ENCODE results near the gene CLPTM1. TPM values are rescaled to one million over a fixed set of nuclear protein-coding genes. Genes with fewer than 3 reads are reported as not detected.

The CLPTM1 gene
- total and polyA plus RNA-seq, 2 donors (not counting 3 experiments of a cell fraction or from before 2014, with no cell fraction given) = 108 to 176 TPM

DNA sequence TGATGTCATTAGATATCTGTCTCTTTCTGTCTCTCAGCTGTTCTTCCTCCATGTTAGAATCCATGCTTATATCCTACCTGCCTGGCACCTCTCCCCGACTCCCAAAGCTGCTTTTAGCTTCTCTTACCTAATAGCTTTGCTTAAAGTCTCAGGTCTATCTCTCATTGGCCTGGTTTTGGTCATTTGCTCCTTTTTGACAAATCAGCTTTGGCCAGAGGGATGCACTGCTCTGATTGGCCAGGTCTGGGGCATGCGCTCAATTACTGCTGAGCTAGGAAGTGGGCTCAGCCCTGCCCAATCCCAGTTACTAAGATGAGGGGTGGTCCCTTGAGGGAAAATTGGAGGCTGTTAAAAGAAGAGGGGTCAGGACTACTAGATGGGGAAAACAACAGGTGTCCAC, 72.2 kb downstream of the CLPTM1 start:
- H3K4me2 ChIP-seq (ENCODE audit: insufficient read depth, low read length) = no peak overlapping the region
- POLR2A ChIA-PET = interaction anchor here (0.5 kb wide), 1 partner anchor 12 kb away, joined by 3 read pairs; no protein-coding TSS in a partner anchor

More for the DNA sequence above, 72.2 kb downstream of the CLPTM1 start:
- H3K27me3 ChIP-seq (ENCODE audit: control insufficient read depth in 2 of 2, insufficient read depth in 2 of 2, low read length in 2 of 2) = no peaks in the 10 kb centered on the region
- peaks cover 0 to 6% of the 10 kb centered on the region in 2 experiments for H3K36me3 ChIP-seq (ENCODE audit: control insufficient read depth in 2 of 2, extremely low read depth in 1 of 2, insufficient read depth in 2 of 2, low read length in 2 of 2)
- H3K9me3 ChIP-seq (replicated peaks; ENCODE audit: control insufficient read depth, insufficient read depth, low read length) = no peaks in the 10 kb centered on the region
- H3K9me1 ChIP-seq (replicated peaks; ENCODE audit: control insufficient read depth, extremely low read depth, insufficient read depth, low read length) = no peaks in the 10 kb centered on the region
- H3K9ac ChIP-seq (replicated peaks; ENCODE audit: extremely low read depth, insufficient read depth, low read length) = no peak overlapping the region
- DNase-seq (ENCODE audit: low read depth, low spot score) (no peak), FAIRE-seq (no peak)
- H3K4me3 ChIP-seq (replicated peaks in 1 of 3; ENCODE audit: insufficient read depth in 1 of 3, low read depth in 1 of 3, low read length in 3 of 3) = no peak overlapping the region
- intact Hi-C loops (cut with micrococcal nuclease) (no loop called here), dilution Hi-C loops (cut with MboI; ENCODE audit: extremely low pct_ligation_motif_present, low sequenced_read_pairs) (no loop called here)
- no peaks in the 10 kb centered on the region for H3K4me1 ChIP-seq (ENCODE audit: control insufficient read depth, extremely low read depth, insufficient read depth, low read length)
- no peak overlapping the region for H2AFZ ChIP-seq (ENCODE audit: low read depth, low read length)
- CTCF ChIA-PET = interaction anchor here (0.9 to 2.3 kb wide), 3 partner anchors 11 to 299 kb away, joined by 3 to 8 read pairs (median 4); partner anchors contain the start of gene CLASRP
- H3K27ac ChIP-seq (ENCODE audit: insufficient read depth, low read depth, low read length) = no peak overlapping the region
- no TSS peak for BruUV-seq (replicated peaks)
- H4K20me1 ChIP-seq (replicated peaks; ENCODE audit: control insufficient read depth, extremely low read depth, insufficient read depth, low read length) = no peaks in the 10 kb centered on the region
- H3K79me2 ChIP-seq (ENCODE audit: control insufficient read depth, insufficient read depth, low read length) = no peaks in the 10 kb centered on the region
- TF ChIP-seq GATA2 (IDR thresholded peaks at IDR 0.05; ENCODE audit: insufficient read depth, insufficient read length, low read depth, low read length) = no peak
- TF ChIP-seq, protein P1, sequence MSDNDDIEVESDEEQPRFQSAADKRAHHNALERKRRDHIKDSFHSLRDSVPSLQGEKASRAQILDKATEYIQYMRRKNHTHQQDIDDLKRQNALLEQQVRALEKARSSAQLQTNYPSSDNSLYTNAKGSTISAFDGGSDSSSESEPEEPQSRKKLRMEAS (IDR thresholded peaks at IDR 0.05; ENCODE audit: insufficient read depth, insufficient read length) = no peak
- TF ChIP-seq EZH2 (IDR thresholded peaks at IDR 0.05; ENCODE audit: borderline replicate concordance, low read depth, low read length, severe bottlenecking) = no peak
- no peak for TF ChIP-seq MYC (IDR thresholded peaks at IDR 0.05; ENCODE audit: low read depth, low read length)
- TF ChIP-seq POLR2AphosphoS5 (IDR thresholded peaks at IDR 0.05; ENCODE audit: insufficient read depth, low read depth, low read length) = no peak
- no peak for TF ChIP-seq FOS (IDR thresholded peaks at IDR 0.05; ENCODE audit: borderline replicate concordance, insufficient read depth, low read length)
- TF ChIP-seq POLR2A (IDR thresholded peaks at IDR 0.05; ENCODE audit: low read depth, low read length) = no peak
- TF ChIP-seq JUN (IDR thresholded peaks at IDR 0.05; ENCODE audit: borderline replicate concordance, insufficient read depth, insufficient read length, low read depth) = no peak
- TF ChIP-seq, protein P2, sequence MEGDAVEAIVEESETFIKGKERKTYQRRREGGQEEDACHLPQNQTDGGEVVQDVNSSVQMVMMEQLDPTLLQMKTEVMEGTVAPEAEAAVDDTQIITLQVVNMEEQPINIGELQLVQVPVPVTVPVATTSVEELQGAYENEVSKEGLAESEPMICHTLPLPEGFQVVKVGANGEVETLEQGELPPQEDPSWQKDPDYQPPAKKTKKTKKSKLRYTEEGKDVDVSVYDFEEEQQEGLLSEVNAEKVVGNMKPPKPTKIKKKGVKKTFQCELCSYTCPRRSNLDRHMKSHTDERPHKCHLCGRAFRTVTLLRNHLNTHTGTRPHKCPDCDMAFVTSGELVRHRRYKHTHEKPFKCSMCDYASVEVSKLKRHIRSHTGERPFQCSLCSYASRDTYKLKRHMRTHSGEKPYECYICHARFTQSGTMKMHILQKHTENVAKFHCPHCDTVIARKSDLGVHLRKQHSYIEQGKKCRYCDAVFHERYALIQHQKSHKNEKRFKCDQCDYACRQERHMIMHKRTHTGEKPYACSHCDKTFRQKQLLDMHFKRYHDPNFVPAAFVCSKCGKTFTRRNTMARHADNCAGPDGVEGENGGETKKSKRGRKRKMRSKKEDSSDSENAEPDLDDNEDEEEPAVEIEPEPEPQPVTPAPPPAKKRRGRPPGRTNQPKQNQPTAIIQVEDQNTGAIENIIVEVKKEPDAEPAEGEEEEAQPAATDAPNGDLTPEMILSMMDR (IDR thresholded peaks at IDR 0.05; ENCODE audit: extremely low read depth in 1 of 2, insufficient read depth in 1 of 2, low read depth in 1 of 2, low read length in 2 of 2) = no peak

All from endothelial cell of umbilical vein (primary cell).